Activated CD8-positive, alpha-beta memory T cell treated with anti-CD3 and anti-CD28 coated beads, Interleukin-2, amount 50 U/mL, for 24 hours (primary cell): ENCODE results near the gene MN1.

Source experiments
- DNase-seq: peaks from one replicate; pipeline ENCODE4 v3.0.0-alpha.2; 2020; ENCODE audit errors: extremely low read depth

The MN1 gene

DNA sequence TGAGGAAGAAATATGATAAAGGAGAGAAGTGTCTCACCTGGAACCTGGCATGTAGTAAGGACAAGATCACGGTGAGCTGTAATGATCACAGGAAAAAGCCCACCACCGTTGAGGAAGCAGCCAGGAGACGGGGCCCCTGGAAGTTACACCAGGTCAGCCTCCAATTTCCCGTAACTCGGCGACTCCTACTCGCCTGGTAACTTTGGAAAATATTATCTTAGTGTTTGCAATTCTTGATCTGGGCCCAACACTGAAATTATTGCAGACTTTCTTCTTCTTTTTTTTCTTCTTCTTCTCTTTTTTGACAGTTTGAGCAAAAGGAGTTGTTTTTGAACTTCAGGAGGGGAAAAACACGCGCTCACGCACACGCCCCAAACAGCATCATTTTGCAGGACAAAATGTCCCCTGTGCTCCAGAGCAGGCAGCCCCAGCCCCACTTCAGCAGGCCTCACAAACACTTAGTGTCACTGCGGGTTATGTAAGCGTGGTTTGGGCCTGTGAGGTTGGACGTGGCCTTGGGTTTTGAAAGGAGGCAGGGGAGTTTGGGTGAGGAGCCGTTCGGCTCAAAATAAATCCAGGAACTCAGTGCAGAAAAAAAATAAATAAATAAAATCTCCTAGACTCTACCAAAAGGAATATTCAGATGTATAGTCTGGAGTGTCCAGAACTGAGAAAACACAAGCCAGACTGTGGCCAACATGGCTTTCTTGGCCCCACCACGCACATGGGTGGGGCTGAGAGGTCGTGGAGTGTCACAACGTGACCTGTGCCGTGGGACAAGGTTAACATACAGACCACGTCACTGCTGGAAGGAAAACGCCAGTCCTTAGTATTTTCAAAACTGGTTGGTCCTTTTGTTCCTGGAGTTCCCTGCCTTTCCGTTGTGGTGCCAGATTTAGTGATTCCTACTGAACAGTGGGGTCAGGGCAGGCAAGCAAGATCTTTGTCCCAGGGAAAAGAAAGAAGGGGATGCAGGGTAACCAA, 26.3 kb upstream of the MN1 start:
- no peak for DNase-seq

DNA sequence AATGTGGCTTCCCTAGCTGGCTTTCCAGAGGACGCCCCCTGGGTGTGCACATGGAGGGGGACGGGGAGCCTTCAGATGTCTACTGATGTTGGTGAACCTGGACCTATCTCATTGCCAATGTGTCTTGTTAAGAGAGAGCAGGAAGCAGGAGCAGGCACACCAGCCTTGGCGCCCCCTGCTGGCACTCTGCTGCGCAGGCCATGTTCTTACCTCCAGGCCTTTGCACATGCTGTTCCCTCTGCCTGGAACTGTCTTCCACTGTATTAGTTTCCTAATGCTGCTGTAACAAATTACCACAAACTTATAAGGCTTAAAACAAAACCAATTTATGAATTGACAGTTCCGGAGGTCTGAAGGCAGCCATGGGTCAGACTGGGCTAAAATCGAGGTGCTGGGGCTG, 23.6 kb upstream of the MN1 start:
- no peak for DNase-seq

DNA sequence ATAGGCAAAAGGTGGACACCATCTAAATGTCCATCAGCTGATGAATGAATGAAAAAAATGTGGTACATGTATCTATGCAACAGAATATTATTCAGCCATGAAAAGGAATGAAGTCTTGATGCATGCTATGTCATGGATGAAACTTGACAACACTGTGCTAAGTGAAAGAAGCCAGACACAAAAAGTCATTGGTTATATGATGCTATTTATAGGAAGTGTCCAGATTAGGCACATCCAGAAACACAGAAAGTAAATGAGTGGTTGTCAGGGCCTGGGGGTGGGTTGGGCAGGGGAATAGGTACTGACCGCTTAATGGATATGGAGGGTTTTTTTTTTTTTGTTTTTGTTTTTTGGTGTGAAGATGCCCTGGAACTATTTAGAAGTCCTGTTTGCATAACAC, 21.7 kb upstream of the MN1 start:
- no peak for DNase-seq

DNA sequence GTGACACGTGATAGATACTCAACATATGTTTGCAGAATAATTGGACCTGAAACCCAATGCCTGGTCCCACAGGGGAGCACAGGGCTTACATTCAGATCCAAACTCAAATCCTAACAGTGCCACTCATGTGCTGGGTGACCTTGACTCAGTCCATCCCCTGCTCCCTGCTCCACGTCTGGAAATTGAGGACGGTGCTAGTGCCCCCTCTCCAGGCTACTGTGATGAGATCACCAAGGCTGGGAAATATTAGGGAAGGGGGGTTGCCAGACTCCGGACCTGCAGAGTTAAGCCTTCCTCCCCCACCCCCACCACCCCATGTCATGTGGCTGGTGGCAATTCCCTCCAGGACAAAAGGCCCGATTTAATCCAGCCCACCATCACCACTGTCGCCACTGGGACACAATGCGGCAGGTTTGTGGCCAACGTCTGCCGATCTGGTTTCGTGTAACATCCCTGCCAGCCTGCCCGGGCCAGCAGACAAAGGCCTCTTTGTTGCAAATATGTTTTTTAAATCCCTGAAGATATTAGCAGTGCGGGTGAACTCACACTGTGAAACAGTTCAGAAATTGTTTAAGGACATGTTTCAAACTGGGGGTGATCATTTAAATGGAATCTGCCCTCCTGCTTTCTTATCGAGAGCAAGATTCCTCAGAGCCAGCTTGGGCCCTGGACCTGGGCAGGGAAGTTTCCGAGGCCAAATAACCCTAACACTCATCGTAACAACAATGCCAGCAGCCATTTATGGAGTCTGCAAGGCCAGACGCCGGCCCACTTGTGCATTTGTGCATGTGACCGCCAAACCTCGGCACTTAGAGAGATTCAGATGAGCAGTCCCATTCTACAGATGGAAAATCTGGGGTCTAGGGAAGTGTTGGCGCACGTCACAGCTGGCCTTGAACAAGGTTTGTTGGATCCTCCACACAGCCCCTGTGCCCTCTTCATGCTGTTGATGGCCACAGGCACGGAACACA, 19.6 kb upstream of the MN1 start:
- DNase-seq = no peak

DNA sequence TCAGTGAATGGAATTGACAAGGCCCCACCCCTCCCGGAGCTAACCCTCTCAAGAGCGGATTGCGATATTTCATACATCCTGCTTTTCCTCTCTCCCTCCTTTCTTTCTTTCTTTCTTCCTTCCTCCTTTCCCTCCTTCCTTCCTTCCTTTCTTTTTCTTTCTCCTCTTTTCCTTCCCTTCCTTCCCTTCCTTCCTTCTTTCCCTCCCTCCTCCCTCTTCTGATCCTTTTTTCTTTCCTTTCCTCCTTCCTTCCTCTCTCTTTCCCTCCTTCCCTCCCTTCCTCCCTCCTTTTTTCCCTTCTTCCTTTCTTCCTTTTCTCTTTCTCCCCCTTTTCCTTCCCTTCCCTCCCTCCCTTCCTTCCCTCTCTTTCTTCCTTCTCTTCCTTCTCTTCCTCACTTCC, 15.0 kb upstream of the MN1 start:
- no peak for DNase-seq

- DNase-seq = no peak
These were observed 14.4 kb upstream of the MN1 start for GRCh38 chr22:27815826-27816530.

DNA sequence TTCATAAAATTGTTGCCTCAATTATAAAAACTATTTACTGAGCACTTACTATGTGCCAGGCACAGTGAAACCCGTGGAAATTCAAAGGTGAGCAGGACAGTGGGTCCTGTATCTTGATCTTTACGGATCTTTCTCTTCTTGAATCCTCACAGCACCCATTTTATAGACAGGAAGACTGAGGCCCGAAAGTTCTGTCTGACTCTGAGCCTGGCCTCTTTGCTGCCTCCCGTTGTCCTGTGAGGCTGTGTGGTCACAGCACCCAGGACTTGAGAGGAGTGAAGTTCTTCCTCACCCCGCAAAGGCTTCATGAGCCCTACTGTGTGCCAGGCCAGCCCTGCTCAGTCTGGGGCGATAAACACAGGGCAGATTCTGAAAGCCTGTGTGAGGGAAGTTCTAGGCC, 13.4 kb upstream of the MN1 start:
- no peak for DNase-seq

- no peak for DNase-seq
These were observed 10.2 kb upstream of the MN1 start for GRCh38 chr22:27811778-27812177.

DNA sequence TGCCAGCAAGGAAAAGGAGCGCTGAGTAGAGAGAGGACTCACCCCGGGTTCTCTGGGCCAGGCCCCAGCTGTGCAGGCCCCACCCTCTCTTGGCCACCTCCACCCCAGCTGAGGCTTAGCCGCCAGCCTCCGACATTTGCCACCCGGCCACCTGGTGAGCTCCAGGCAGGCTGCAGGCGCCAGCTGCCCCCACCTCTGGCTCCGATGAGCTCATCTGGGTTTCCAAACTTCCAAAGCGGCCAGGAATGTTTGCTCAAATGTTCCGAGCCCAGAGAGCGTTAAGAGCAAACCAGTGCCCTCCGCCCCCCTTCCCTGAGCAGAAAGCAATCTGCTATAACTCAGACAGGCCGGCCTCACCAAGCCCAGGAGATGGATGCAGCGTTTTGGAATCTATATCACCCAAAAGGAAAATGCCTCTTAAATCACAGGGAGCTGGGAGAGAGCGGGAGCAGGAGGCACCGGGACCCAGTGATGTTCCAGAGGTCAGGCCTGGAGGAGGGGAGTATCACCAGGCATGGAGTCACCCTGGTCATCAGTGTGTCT, 9.1 kb upstream of the MN1 start:
- DNase-seq = no peak

- no peak for DNase-seq
These were observed 8.4 kb upstream of the MN1 start for GRCh38 chr22:27809700-27810608.

DNA sequence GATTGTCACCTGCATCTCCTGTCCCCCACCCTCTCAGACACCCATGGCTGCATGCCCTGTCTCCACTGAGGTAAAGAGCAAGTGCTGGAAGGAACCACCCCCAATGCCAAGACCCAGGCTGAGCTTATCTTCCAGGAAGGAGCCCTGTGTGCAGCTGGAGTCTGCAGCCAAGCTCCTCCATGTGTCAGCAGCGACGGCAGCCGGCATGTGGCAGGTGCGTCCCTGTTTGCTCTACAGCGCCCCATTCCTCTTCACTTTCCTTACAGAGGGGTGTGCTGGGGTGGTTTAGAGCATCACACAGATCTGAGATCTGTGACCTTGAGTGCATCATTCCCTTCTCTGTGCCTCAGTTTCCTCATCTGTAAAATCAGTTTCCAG, 7.7 kb upstream of the MN1 start:
- DNase-seq = no peak

DNA sequence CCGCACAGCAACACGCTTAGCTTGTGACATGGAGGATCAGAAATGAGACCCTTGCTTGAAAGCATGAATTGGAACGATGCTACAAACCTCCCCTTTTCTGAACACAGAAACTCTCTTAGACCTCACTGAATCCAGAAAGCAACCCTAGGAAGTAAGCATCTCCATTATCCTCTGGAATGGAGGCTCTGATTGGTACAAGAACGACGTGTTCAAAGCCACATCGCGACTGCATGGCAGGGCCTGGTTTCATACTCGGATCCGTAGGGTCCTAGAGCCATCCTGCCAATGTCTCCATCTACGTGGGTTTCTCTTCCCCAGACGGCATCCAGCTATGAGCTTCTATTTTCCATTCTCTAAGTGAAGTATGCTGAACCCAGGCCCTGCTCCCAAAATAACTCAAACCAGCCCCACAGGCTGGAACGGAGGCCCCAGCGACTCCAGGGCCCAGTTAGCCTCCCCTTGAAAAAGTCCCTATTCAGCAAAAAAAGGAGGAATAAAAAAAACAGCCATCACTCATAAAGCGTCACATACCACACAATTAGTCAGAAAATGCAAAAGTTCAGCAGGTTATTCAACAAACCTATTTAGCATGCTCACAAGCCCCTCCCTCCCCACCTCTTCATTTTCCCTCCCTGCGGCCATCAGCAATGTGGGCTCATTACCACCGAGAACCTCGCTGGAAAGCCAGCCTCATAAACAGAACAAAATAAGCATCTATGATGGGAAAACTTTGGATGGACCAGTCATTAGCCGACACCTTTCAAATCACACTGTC, 7.1 kb upstream of the MN1 start:
- no peak for DNase-seq

- no peak for DNase-seq
These were observed 4.3 kb upstream of the MN1 start for GRCh38 chr22:27805841-27806240.

- no peak for DNase-seq
These were observed 3.1 kb upstream of the MN1 start for GRCh38 chr22:27804470-27805297.

DNA sequence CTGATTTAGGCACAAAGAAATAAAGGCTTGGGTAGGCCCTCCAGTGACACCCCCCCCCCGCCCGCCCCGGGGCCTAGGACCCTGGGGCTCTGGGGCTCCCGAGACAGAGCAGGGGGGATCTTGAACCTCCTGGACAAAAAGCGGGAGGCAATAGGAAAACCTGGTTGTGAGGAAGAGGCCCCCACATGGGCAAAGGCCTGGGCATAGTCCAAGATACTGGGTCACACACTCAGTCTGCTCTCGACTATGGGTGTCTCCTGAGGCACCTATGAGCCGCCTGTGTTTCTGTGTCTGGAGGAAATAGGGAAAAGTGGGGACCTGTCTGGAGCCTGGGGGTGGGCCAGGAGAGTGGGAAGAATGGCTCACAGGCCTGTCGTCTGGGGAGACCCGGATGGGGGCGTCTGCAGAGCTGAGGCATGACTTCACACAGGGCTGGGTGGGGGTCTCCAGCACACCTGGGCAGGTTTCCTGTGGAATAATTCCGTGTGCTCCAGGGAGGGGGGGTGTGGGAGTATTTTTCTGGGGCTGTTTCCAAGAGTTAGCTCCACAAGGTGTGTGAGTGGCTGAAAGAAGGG, 2.4 kb upstream of the MN1 start:
- DNase-seq = no peak

DNA sequence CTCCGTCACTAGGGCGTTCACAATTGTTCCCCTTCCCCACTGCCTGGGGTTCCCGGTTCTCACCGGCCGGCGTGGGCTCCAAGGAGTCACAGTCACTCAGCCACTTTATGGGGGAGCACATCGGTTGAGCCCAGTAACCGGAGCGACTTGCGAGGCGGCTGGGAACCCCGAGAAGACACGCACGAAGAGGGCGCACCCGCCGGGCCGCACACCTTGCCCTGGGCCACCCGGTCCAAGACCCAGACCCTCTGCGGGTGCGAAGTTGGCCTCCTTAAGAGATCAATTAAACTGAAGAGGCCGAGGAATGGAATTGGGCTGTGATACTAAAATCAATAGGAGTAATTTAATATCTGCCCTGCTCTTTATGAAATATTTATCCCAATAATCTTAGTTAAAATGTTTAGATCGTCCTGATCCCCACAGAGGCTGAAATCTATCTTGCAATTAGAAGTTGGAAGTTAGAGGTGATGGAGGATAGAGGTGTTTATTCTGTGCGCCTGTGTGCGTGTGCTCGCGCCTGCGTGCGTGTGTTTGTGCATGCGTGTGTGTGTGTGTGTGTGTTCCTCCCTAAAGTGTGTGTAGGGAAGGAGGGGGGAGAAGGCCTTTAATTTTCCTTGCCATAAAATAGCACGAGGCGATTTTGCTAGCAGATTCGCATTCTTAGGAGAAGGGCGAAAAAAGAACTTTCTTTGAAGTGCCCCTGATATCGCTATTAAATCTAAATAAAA, 954 bp upstream of the MN1 start:
- DNase-seq = no peak

DNA sequence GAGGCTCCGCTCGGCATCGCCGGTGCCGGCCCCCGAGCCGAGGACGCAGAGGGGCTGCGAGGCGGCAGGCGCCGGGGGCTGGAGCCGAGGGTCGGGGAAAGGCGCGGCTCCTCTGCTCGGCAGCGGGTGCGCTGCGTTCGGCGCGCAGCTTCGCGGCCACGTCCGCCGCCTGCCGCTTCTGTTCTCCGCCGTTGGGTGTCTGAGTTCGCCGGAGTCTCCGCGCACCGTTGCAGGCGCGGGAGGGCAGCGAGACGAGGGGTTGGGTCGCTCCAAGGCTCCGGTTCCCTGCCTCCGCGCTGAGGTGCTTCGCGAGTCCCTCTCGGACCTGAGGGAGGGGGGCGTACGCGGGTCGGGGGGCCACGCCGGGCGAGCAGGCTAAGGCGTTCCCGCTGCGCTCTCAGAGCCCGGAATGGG, 347 bp downstream of the MN1 start:
- no peak for DNase-seq
